GM12892 (cell line): ENCODE measurements around the gene POU3F1.

ENCODE experiments used
- POLR2A ChIP-seq: IDR thresholded peaks from 2 replicates; pipeline ENCODE4 v1.6.1; 2011; ENCODE audit warnings: low read depth, low read length, control low read depth
- POLR2AphosphoS5 ChIP-seq: IDR thresholded peaks from 2 replicates; pipeline ENCODE4 v1.6.1; 2011; ENCODE audit warnings: low read depth, low read length, control low read depth
- TAF1 ChIP-seq: IDR thresholded peaks from 2 replicates; pipeline ENCODE4 v1.6.1; 2011; ENCODE audit warnings: low read depth, mild to moderate bottlenecking, control low read depth, low read length, borderline replicate concordance

- TF ChIP-seq POLR2A, result no peak
- no peak for TF ChIP-seq POLR2AphosphoS5
- TF ChIP-seq TAF1, result no peak
Measured at GRCh38 chr1:38020396-38020795, 26.2 kb downstream of the POU3F1 start.
